PFSK-1 (cell line): ENCODE data around the gene TMEM43.

ENCODE experiments used
- POLR2AphosphoS5 ChIP-seq: IDR thresholded peaks from 2 replicates; pipeline ENCODE4 v1.6.1; 2012; ENCODE audit warnings: low read depth, mild to moderate bottlenecking, control low read depth, low read length, moderate library complexity
- REST ChIP-seq, 2 experiments: IDR thresholded peaks; 2 replicates each; pipeline versions ENCODE4 v1.6.1 to v1.8.0; 2011 to 2012; ENCODE audit warnings: low read depth in 2 of 2, low read length in 2 of 2, control low read depth in 1 of 2, inconsistent platforms in 1 of 2, mild to moderate bottlenecking in 1 of 2, moderate library complexity in 1 of 2; ENCODE audit not compliant: insufficient read depth in 1 of 2
- SIN3A ChIP-seq: IDR thresholded peaks from 2 replicates; pipeline ENCODE4 v1.6.1; 2012; ENCODE audit warnings: mild to moderate bottlenecking, low read length, moderate library complexity, borderline replicate concordance; ENCODE audit not compliant: insufficient read depth
- TAF1 ChIP-seq: IDR thresholded peaks from 2 replicates; pipeline ENCODE4 v1.6.1; 2012; ENCODE audit warnings: low read length, control low read depth, borderline replicate concordance; ENCODE audit not compliant: insufficient read depth

GRCh38 chr3:14125193-14126016 lies 553 bp downstream of the TMEM43 start:
- TF ChIP-seq POLR2AphosphoS5 = no peak
- no peak for TF ChIP-seq TAF1
- peak; percentile 35; the same call in 1 of the 2 replicates for TF ChIP-seq SIN3A
- TF ChIP-seq REST (IDR thresholded peaks at IDR 0.05; ENCODE audit: insufficient read depth in 1 of 2, low read depth in 2 of 2, low read length in 2 of 2) = peak; percentile 91 to 92
